ENCODE measurements around the gene ADM5.

GRCh38 chr19:49662011-49662410, 27.4 kb upstream of the ADM5 start:
- TF ChIP-seq CTCF (IDR thresholded peaks at IDR 0.05) (no peak), POLR2AphosphoS5 (IDR thresholded peaks at IDR 0.05) (no peak)
